Measurements from ENCODE around the gene ARFGAP2.

DNA sequence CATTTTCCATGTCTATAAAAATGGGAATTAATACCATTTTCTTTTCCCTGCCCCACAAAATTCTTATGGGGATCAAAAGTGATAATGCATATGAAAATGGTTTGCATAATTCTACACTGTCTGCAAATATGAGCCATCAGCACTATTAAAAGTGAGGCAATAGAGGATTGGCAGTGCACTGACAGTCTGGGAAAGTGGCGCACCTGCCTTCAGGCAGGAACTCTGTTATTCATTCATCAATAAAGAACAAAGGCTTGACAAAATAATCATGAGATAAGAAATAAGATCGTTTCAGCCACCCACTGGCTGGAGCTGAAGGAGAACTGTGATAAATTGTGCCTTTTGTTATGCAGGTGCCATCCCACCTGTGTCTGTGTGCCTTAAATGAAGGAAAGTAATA, 49.5 kb downstream of the ARFGAP2 start:
- no peak for TF ChIP-seq EZH2phosphoT487 (IDR thresholded peaks at IDR 0.05; ENCODE audit: borderline replicate concordance)
- TF ChIP-seq, protein P1, sequence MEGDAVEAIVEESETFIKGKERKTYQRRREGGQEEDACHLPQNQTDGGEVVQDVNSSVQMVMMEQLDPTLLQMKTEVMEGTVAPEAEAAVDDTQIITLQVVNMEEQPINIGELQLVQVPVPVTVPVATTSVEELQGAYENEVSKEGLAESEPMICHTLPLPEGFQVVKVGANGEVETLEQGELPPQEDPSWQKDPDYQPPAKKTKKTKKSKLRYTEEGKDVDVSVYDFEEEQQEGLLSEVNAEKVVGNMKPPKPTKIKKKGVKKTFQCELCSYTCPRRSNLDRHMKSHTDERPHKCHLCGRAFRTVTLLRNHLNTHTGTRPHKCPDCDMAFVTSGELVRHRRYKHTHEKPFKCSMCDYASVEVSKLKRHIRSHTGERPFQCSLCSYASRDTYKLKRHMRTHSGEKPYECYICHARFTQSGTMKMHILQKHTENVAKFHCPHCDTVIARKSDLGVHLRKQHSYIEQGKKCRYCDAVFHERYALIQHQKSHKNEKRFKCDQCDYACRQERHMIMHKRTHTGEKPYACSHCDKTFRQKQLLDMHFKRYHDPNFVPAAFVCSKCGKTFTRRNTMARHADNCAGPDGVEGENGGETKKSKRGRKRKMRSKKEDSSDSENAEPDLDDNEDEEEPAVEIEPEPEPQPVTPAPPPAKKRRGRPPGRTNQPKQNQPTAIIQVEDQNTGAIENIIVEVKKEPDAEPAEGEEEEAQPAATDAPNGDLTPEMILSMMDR (conservative IDR thresholded peaks at IDR 0.05; ENCODE audit: low read length): no peak

All from Loucy (cell line).